K562 (cell line): Measurements from ENCODE around the gene ACTR1B. TPM values are rescaled to one million over a fixed set of nuclear protein-coding genes. Genes with fewer than 3 reads are reported as not detected.

Source experiments
- ATAC-seq: fragments of 200-7000 bp; cut with Tn5 transposase; 3 replicates; pipeline ENCODE4 v1.9.1; 2020; ENCODE audit warnings: moderate library complexity
- BruUV-seq: library from RNA; stranded (reverse); fragments of 400-500 nt; replicated peaks from 2 replicates; lab custom pipeline; 2021; lab: Mats Ljungman, UMichigan
- CTCF ChIA-PET: fragments of 300-600 bp; formaldehyde crosslinking; extraction: SDS; loops from one replicate; lab custom pipeline; 2021; ENCODE audit warnings: low intra/inter-chr PET ratio; lab: Yijun Ruan, JAX
- POLR2A ChIA-PET: fragments of 300-600, 350-650 bp; sonication (Branson Sonifier 250); formaldehyde crosslinking; extraction: SDS; loops from one replicate; lab custom pipeline; 2021; ENCODE audit warnings: antibody characterized with exemption, inconsistent platforms; lab: Yijun Ruan, JAX
- DNase-seq, 4 experiments: peaks; one replicate each; pipeline versions ENCODE4 v3.0.0 to v3.0.0-alpha.2; 2011 to 2018; ENCODE audit warnings: low spot score in 3 of 4, mixed read lengths in 3 of 4; ENCODE audit errors: extremely low read depth in 1 of 4
- FAIRE-seq: peaks from 2 replicates; lab custom pipeline; 2011; peaks lifted over from hg19 to GRCh38; lab: Jason Lieb, UNC
- H2AFZ ChIP-seq: 2 replicates; pipeline ENCODE4 v1.6.0; 2011; ENCODE audit warnings: low read depth, low read length, control low read depth, inconsistent platforms
- H3K27ac ChIP-seq: fragments of 200-600 bp; 3 replicates; pipeline ENCODE4 v1.8.0; 2011; ENCODE audit warnings: low read depth, mild to moderate bottlenecking, control low read depth, inconsistent platforms, low read length, moderate library complexity, mixed read lengths; ENCODE audit errors: extremely low read depth
- H3K27me3 ChIP-seq, 2 experiments: fragments of 300-600 bp in 1 of 2; 2 replicates in 1 of 2; 3 replicates in 1 of 2; pipeline versions ENCODE4 v1.6.0 to v1.8.0; 2011; ENCODE audit warnings: inconsistent platforms in 2 of 2, low read length in 2 of 2, mild to moderate bottlenecking in 1 of 2, mixed read lengths in 1 of 2, moderate library complexity in 1 of 2; ENCODE audit not compliant: control insufficient read depth in 2 of 2, insufficient read depth in 2 of 2
- H3K36me3 ChIP-seq: fragments of 300-600 bp; 3 replicates; pipeline ENCODE4 v1.8.0; 2011; ENCODE audit warnings: mild to moderate bottlenecking, low read length, inconsistent platforms; ENCODE audit not compliant: control insufficient read depth, insufficient read depth
- H3K4me1 ChIP-seq, 2 experiments: fragments of 200-600 bp in 1 of 2; replicated peaks in 1 of 2; 2 replicates in 1 of 2; 3 replicates in 1 of 2; pipeline versions ENCODE4 v1.5.1 to v1.8.0; 2011; ENCODE audit warnings: inconsistent platforms in 2 of 2, low read length in 2 of 2, mild to moderate bottlenecking in 1 of 2, mixed read lengths in 1 of 2, moderate library complexity in 1 of 2; ENCODE audit not compliant: control insufficient read depth in 2 of 2, insufficient read depth in 2 of 2
- H3K4me2 ChIP-seq: 2 replicates; pipeline ENCODE4 v1.6.1; 2011; ENCODE audit warnings: low read length, control low read depth, inconsistent platforms, mixed read lengths; ENCODE audit not compliant: insufficient read depth
- H3K4me3 ChIP-seq: fragments of 200-600 bp; sonication (generic), shearing (Covaris generic); 2 replicates; pipeline ENCODE4 v1.5.1; 2016; ENCODE audit warnings: control low read depth, inconsistent platforms
- H3K79me2 ChIP-seq: fragments of 200-600 bp; 3 replicates; pipeline ENCODE4 v1.8.0; 2011; ENCODE audit warnings: low read length, inconsistent platforms; ENCODE audit not compliant: control insufficient read depth, insufficient read depth
- H3K9ac ChIP-seq, 2 experiments: 2 replicates each; pipeline versions ENCODE4 v1.6.0 to v1.6.1; 2011; ENCODE audit warnings: low read depth in 2 of 2, low read length in 2 of 2, control low read depth in 1 of 2, inconsistent platforms in 1 of 2, mild to moderate bottlenecking in 1 of 2, mixed read lengths in 1 of 2; ENCODE audit not compliant: insufficient read depth in 1 of 2
- H3K9me1 ChIP-seq: one replicate; pipeline ENCODE4 v1.6.0; 2011; ENCODE audit warnings: inconsistent platforms, mild to moderate bottlenecking, low read length, moderate library complexity; ENCODE audit not compliant: control insufficient read depth, insufficient read depth
- H3K9me3 ChIP-seq: replicated peaks from 2 replicates; pipeline ENCODE4 v1.5.1; 2011; ENCODE audit warnings: low read depth, low read length, inconsistent platforms; ENCODE audit not compliant: control insufficient read depth, insufficient read depth
- H4K20me1 ChIP-seq: replicated peaks from 2 replicates; pipeline ENCODE4 v1.6.1; 2011; ENCODE audit warnings: low read length, inconsistent platforms, mixed read lengths; ENCODE audit not compliant: control insufficient read depth, insufficient read depth
- ARID3B ChIP-seq: fragments of 250-450 bp; sonication (Bioruptor Pico); IDR thresholded peaks from 2 replicates; pipeline ENCODE4 v1.4.0; 2020; ENCODE audit warnings: borderline replicate concordance
- ETV1 ChIP-seq: fragments of 450-650 bp; conservative IDR thresholded peaks from 2 replicates; pipeline ENCODE4 v1.6.1; 2016; ENCODE audit warnings: missing genetic modification characterization, control low read depth, low read depth, missing compliant biosample characterization
- HDAC2 ChIP-seq: fragments of 450-650 bp; IDR thresholded peaks from 2 replicates; pipeline ENCODE4 v1.6.1; 2016; ENCODE audit warnings: mild to moderate bottlenecking
- HDAC3 ChIP-seq: fragments of 450-650 bp; IDR thresholded peaks from 2 replicates; pipeline ENCODE4 v1.6.1; 2018; ENCODE audit warnings: borderline replicate concordance, mild to moderate bottlenecking, moderate library complexity; ENCODE audit not compliant: partially characterized antibody
- HOXB6 ChIP-seq: fragments of 250-450 bp; sonication (Bioruptor Pico); IDR thresholded peaks from 2 replicates; pipeline ENCODE4 v1.5.1; 2022; ENCODE audit warnings: mild to moderate bottlenecking, borderline replicate concordance
- LCOR ChIP-seq: sonication (generic); formaldehyde crosslinking; IDR thresholded peaks from 2 replicates; pipeline ENCODE4 v1.8.0; 2022; ENCODE audit warnings: mild to moderate bottlenecking, missing genetic modification reagents
- MCM7 ChIP-seq, 2 experiments: fragments of 450-650 bp; IDR thresholded peaks; 2 replicates each; pipeline ENCODE4 v1.6.1; 2016 to 2018
- PATZ1 ChIP-seq: fragments of 250-450 bp; sonication (Bioruptor Pico); IDR thresholded peaks from 2 replicates; pipeline ENCODE4 v1.5.0; 2020; ENCODE audit warnings: mild to moderate bottlenecking, borderline replicate concordance
- ZBTB11 ChIP-seq, 3 experiments: fragments of 200-800 bp in 1 of 3; fragments of 250-450 bp in 1 of 3; fragments of 450-650 bp in 1 of 3; sonication (Bioruptor Pico) in 1 of 3; sonication (Bioruptor generic) in 1 of 3; formaldehyde crosslinking in 1 of 3; IDR thresholded peaks; 2 replicates each; pipeline versions ENCODE4 v1.6.1 to v1.8.0; 2016 to 2022; ENCODE audit warnings: mild to moderate bottlenecking in 2 of 3, missing genetic modification characterization in 2 of 3, missing compliant biosample characterization in 1 of 3, moderate library complexity in 1 of 3
- ZMIZ1 ChIP-seq, 2 experiments: fragments of 150-350 bp in 1 of 2; IDR thresholded peaks; 2 replicates each; pipeline ENCODE4 v1.6.1; 2012 to 2016; ENCODE audit warnings: low read depth in 2 of 2, low read length in 2 of 2, mild to moderate bottlenecking in 1 of 2, moderate library complexity in 1 of 2
- WGBS: fragments of 100-300 bp; shearing (Covaris generic); methylation state at CpG from one replicate; pipeline ENCODE4 v1.1.6; 2016; ENCODE audit warnings: low coverage, mixed read lengths; ENCODE audit not compliant: insufficient coverage; ENCODE audit errors: missing lambda C conversion rate; 5-methylcytosine and 5-hydroxymethylcytosine counted together
- in situ Hi-C: fragments of 300-500 bp; cut with MboI; formaldehyde crosslinking; loops from 4 replicates; pipeline ENCODE4 v1.15.0; 2018; ENCODE audit warnings: inconsistent platforms, mixed read lengths
- intact Hi-C: fragments of 100-400 bp; cut with micrococcal nuclease; formaldehyde crosslinking; loops from 2 replicates; pipeline ENCODE4 v1.14.2; 2022
- polyA plus RNA-seq, 8 experiments: library from polyadenylated mRNA; depleted of rRNA in 4 of 8; stranded (reverse) in 5 of 8; unstranded in 3 of 8; fragments of >200 nt; fragmentation: Nextera tagmentation in 2 of 8; fragmentation: Illumina TruSeq in 1 of 8; extraction: Ambion mirVana in 2 of 8; extraction: Trizol in 1 of 8; gene quantifications; 2 replicates each; pipeline versions ENCODE4 v1.2.1 to v1.2.3, GENCODE V29; 2011 to 2014; ENCODE audit warnings: inconsistent platforms in 1 of 8, missing spikeins in 1 of 8
- total RNA-seq, 7 experiments: library from RNA; depleted of rRNA in 6 of 7; stranded (reverse); fragments of >200 nt in 6 of 7; fragmentation: Illumina TruSeq in 2 of 7; extraction: Trizol in 2 of 7; gene quantifications; 2 replicates each; pipeline versions ENCODE4 v1.2.1 to v1.2.3, GENCODE V29; 2011 to 2021; ENCODE audit warnings: low replicate concordance in 1 of 7

The ACTR1B gene
- total and polyA plus RNA-seq, 9 of the 15 experiments (the other 6 are each of a cell fraction or from before 2014, with no cell fraction given): 0.49 to 42.3 (median 22.5) TPM

GRCh38 chr2:97670471-97670870, 6.6 kb upstream of the ACTR1B start:
- in situ Hi-C loops: no loop called here
- Histone ChIP-seq H3K4me2 (no peak overlapping the region), H3K9me3 (no peaks in the 10 kb centered on the region), H3K4me1 (peaks cover 11 to 24% of the 10 kb centered on the region in 2 experiments), H3K4me3 (no peak overlapping the region), H3K79me2 (no peaks in the 10 kb centered on the region), H3K36me3 (no peaks in the 10 kb centered on the region), H2AFZ (no peak overlapping the region), H4K20me1 (no peaks in the 10 kb centered on the region), H3K9me1 (no peaks in the 10 kb centered on the region), H3K27ac (no peak overlapping the region), H3K27me3 (no peaks in the 10 kb centered on the region), H3K9ac (no peak overlapping the region)
- BruUV-seq: no TSS peak
- 94% methylated on average over 1 of the region's 1 CpG for WGBS
- DNase-seq: no peak
- intact Hi-C loops: no loop called here
- ChIA-PET POLR2A (interaction anchor here (0.6 to 1.0 kb wide), 2 partner anchors 19 to 28 kb away, joined by 4 to 5 read pairs; no protein-coding TSS in a partner anchor), CTCF (no interaction called here)
- FAIRE-seq: no peak
- no peak for ATAC-seq
- no peak for TF ChIP-seq HDAC2
- TF ChIP-seq ZMIZ1 (IDR thresholded peaks at IDR 0.05; ENCODE audit: low read depth in 2 of 2, low read length in 2 of 2): no peak
- no peak for TF ChIP-seq ETV1 (tag)
- no peak for TF ChIP-seq PATZ1 (CRISPR knock-in tag)
- TF ChIP-seq HOXB6: no peak
- no peak for TF ChIP-seq MCM7 (IDR thresholded peaks at IDR 0.05)
- TF ChIP-seq HDAC3: no peak
- TF ChIP-seq ARID3B (CRISPR knock-in tag): no peak
- TF ChIP-seq LCOR (CRISPR knock-in tag): no peak
- TF ChIP-seq ZBTB11 (CRISPR knock-in tag; IDR thresholded peaks at IDR 0.05): no peak
